ENCODE results near the gene TRAPPC5. TPM values are rescaled to one million over a fixed set of nuclear protein-coding genes. Genes with fewer than 3 reads are reported as not detected.

Gene TRAPPC5
- total RNA-seq, 1 experiment from 2014 or later, result 105 TPM

GRCh38 chr19:7662657-7663056 is 18.0 kb upstream of the TRAPPC5 start:
- Histone ChIP-seq H3K4me3 (ENCODE audit: low read depth, low read length, poor library complexity, severe bottlenecking) (no peak overlapping the region), H3K27me3 (replicated peaks; ENCODE audit: insufficient read depth, low read depth, low read length, poor library complexity) (no peaks in the 10 kb centered on the region), H3K36me3 (ENCODE audit: insufficient read depth, low read length, poor library complexity, severe bottlenecking) (no peaks in the 10 kb centered on the region), H3K27ac (ENCODE audit: low read depth, low read length, poor library complexity, severe bottlenecking) (no peak overlapping the region), H3K9me3 (ENCODE audit: low read depth, low read length, poor library complexity, severe bottlenecking) (no peaks in the 10 kb centered on the region), H3K4me1 (ENCODE audit: insufficient read depth, low read length, poor library complexity, severe bottlenecking) (no peaks in the 10 kb centered on the region)
- intact Hi-C loops (cut with micrococcal nuclease; ENCODE audit: unreplicated experiment), result no loop called here
- TF ChIP-seq CTCF (conservative IDR thresholded peaks at IDR 0.05; ENCODE audit: low read depth, low read length) (no peak), EZH2 (IDR thresholded peaks at IDR 0.05; ENCODE audit: borderline replicate concordance, low read depth, low read length, poor library complexity, severe bottlenecking) (no peak)
- CTCF ChIA-PET, result no interaction called here
- BruUV-seq (replicated peaks), result no TSS peak
- DNase-seq (ENCODE audit: low spot score), result no peak
- POLR2A ChIA-PET (ENCODE audit: low non-redundant PET), result no interaction called here

DNA sequence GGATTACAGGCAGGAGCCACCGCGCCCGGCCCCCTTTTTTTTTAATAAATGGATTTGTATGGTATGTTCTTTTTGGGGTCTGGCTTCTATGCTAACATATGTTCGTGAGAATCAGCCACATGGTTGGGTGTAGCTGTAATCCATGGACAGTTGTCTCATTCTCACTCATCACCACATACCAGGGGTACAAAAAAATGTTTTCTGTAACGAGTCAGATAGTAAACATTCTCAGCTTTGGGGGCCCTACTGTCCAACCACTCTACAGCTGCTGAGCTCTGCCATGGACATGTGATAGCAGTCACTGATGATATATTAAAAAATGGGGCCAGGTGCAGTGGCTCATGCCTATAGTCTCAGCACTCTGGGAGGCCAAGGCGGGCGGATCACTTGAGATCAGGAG is 16.9 kb upstream of the TRAPPC5 start:
- no peak for DNase-seq (ENCODE audit: low spot score)
- intact Hi-C loops (cut with micrococcal nuclease; ENCODE audit: unreplicated experiment), result no loop called here
- H3K4me1 ChIP-seq (ENCODE audit: insufficient read depth, low read length, poor library complexity, severe bottlenecking), result no peaks in the 10 kb centered on the region
- no TSS peak for BruUV-seq (replicated peaks)
- no peaks in the 10 kb centered on the region for H3K9me3 ChIP-seq (ENCODE audit: low read depth, low read length, poor library complexity, severe bottlenecking)
- no peak overlapping the region for H3K4me3 ChIP-seq (ENCODE audit: low read depth, low read length, poor library complexity, severe bottlenecking)
- H3K27me3 ChIP-seq (replicated peaks; ENCODE audit: insufficient read depth, low read depth, low read length, poor library complexity), result no peaks in the 10 kb centered on the region
- H3K36me3 ChIP-seq (ENCODE audit: insufficient read depth, low read length, poor library complexity, severe bottlenecking), result no peaks in the 10 kb centered on the region
- no peak for TF ChIP-seq CTCF (conservative IDR thresholded peaks at IDR 0.05; ENCODE audit: low read depth, low read length)
- TF ChIP-seq EZH2 (IDR thresholded peaks at IDR 0.05; ENCODE audit: borderline replicate concordance, low read depth, low read length, poor library complexity, severe bottlenecking), result no peak
- POLR2A ChIA-PET (ENCODE audit: low non-redundant PET), result no interaction called here
- no peak overlapping the region for H3K27ac ChIP-seq (ENCODE audit: low read depth, low read length, poor library complexity, severe bottlenecking)
- CTCF ChIA-PET, result interaction anchor here (0.6 kb wide), 1 partner anchor 17 kb away, joined by 4 read pairs; the partner anchor contains the start of gene TRAPPC5

GRCh38 chr19:7665076-7665475 is 15.6 kb upstream of the TRAPPC5 start:
- H3K4me3 ChIP-seq (ENCODE audit: low read depth, low read length, poor library complexity, severe bottlenecking), result no peak overlapping the region
- H3K27ac ChIP-seq (ENCODE audit: low read depth, low read length, poor library complexity, severe bottlenecking), result no peak overlapping the region
- TF ChIP-seq EZH2 (IDR thresholded peaks at IDR 0.05; ENCODE audit: borderline replicate concordance, low read depth, low read length, poor library complexity, severe bottlenecking) (no peak), CTCF (conservative IDR thresholded peaks at IDR 0.05; ENCODE audit: low read depth, low read length) (no peak)
- ChIA-PET CTCF (no interaction called here), POLR2A (ENCODE audit: low non-redundant PET) (no interaction called here)
- H3K4me1 ChIP-seq (ENCODE audit: insufficient read depth, low read length, poor library complexity, severe bottlenecking), result no peaks in the 10 kb centered on the region
- no peaks in the 10 kb centered on the region for H3K9me3 ChIP-seq (ENCODE audit: low read depth, low read length, poor library complexity, severe bottlenecking)
- no peak for DNase-seq (ENCODE audit: low spot score)
- BruUV-seq (replicated peaks), result no TSS peak
- intact Hi-C loops (cut with micrococcal nuclease; ENCODE audit: unreplicated experiment), result no loop called here
- no peaks in the 10 kb centered on the region for H3K27me3 ChIP-seq (replicated peaks; ENCODE audit: insufficient read depth, low read depth, low read length, poor library complexity)
- no peaks in the 10 kb centered on the region for H3K36me3 ChIP-seq (ENCODE audit: insufficient read depth, low read length, poor library complexity, severe bottlenecking)

All from A673 (cell line).